HG03280 (cell line): ENCODE data around the gene VAV3.
"Not testable (repeated sequence)": the region's sequence is repeated elsewhere in the genome, so short reads cannot be mapped to it uniquely, and the experiment has no call there.

Experiments used
- ATAC-seq: cut with Tn5 transposase; IDR thresholded peaks from one replicate; pipeline ENCODE4 v1.9.1; 2021; ENCODE audit warnings: mild to moderate bottlenecking, moderate library complexity; ENCODE audit not compliant: unreplicated experiment

Gene VAV3

GRCh38 chr1:107844541-107845194 is 120.3 kb downstream of the VAV3 start:
- ATAC-seq = not testable (repeated sequence)

GRCh38 chr1:107843989-107844388 is 121.0 kb downstream of the VAV3 start:
- ATAC-seq = no peak

- no peak for ATAC-seq
Observed at GRCh38 chr1:107842241-107842640, 122.7 kb downstream of the VAV3 start.

- no peak for ATAC-seq
Observed at GRCh38 chr1:107840725-107841124, 124.3 kb downstream of the VAV3 start.

- no peak for ATAC-seq
Observed at GRCh38 chr1:107838056-107838455, 126.9 kb downstream of the VAV3 start.

GRCh38 chr1:107835151-107835670 is 129.8 kb downstream of the VAV3 start:
- ATAC-seq = no peak

- ATAC-seq = no peak
Observed at GRCh38 chr1:107833061-107833460, 131.9 kb downstream of the VAV3 start.

GRCh38 chr1:107831921-107832320 is 133.1 kb downstream of the VAV3 start:
- no peak for ATAC-seq

- ATAC-seq = no peak
Observed at GRCh38 chr1:107830526-107830925, 134.5 kb downstream of the VAV3 start.

GRCh38 chr1:107830075-107830474 is 134.9 kb downstream of the VAV3 start:
- ATAC-seq = no peak

- no peak for ATAC-seq
Observed at GRCh38 chr1:107829036-107829770, 135.8 kb downstream of the VAV3 start.

GRCh38 chr1:107824946-107825345 is 140.0 kb downstream of the VAV3 start:
- ATAC-seq = no peak

GRCh38 chr1:107821340-107821739 is 143.6 kb downstream of the VAV3 start:
- no peak for ATAC-seq

GRCh38 chr1:107820801-107821200 is 144.2 kb downstream of the VAV3 start:
- no peak for ATAC-seq

- ATAC-seq = no peak
Observed at GRCh38 chr1:107817935-107818334, 147.0 kb downstream of the VAV3 start.

- no peak for ATAC-seq
Observed at GRCh38 chr1:107817206-107817605, 147.8 kb downstream of the VAV3 start.

- ATAC-seq = no peak
Observed at GRCh38 chr1:107810291-107810951, 154.6 kb downstream of the VAV3 start.

- ATAC-seq = no peak
Observed at GRCh38 chr1:107807855-107808254, 157.1 kb downstream of the VAV3 start.

- no peak for ATAC-seq
Observed at GRCh38 chr1:107807405-107807804, 157.6 kb downstream of the VAV3 start.

- ATAC-seq = no peak
Observed at GRCh38 chr1:107806902-107807301, 158.1 kb downstream of the VAV3 start.

- no peak for ATAC-seq
Observed at GRCh38 chr1:107804741-107805140, 160.2 kb downstream of the VAV3 start.

GRCh38 chr1:107804134-107804533 is 160.8 kb downstream of the VAV3 start:
- no peak for ATAC-seq
